HCT116 (cell line): ENCODE measurements around the gene POU5F2.

Source experiments
- EGR1 ChIP-seq: IDR thresholded peaks from 2 replicates; pipeline ENCODE4 v1.6.1; 2012; ENCODE audit warnings: low read depth
- YY1 ChIP-seq: IDR thresholded peaks from 2 replicates; pipeline ENCODE4 v1.6.1; 2011; ENCODE audit warnings: low read length, low read depth, moderate library complexity, mild to moderate bottlenecking; ENCODE audit not compliant: insufficient replicate concordance; ENCODE audit errors: extremely low read depth
- TF ChIP-seq, protein P1 (sequence below), 3 experiments: fragments of 200-600 bp in 1 of 3; sonication (generic) in 1 of 3; IDR thresholded peaks in 2 of 3; conservative IDR thresholded peaks in 1 of 3; 2 replicates each; pipeline ENCODE4 v1.5.1; 2012 to 2017; ENCODE audit warnings: low read depth in 2 of 3, low read length in 2 of 3, antibody characterized with exemption in 1 of 3, borderline replicate concordance in 1 of 3, control low read depth in 1 of 3, mild to moderate bottlenecking in 1 of 3, mixed read lengths in 1 of 3, mixed run types in 1 of 3, moderate library complexity in 1 of 3; ENCODE audit not compliant: insufficient read depth in 1 of 3

DNA sequence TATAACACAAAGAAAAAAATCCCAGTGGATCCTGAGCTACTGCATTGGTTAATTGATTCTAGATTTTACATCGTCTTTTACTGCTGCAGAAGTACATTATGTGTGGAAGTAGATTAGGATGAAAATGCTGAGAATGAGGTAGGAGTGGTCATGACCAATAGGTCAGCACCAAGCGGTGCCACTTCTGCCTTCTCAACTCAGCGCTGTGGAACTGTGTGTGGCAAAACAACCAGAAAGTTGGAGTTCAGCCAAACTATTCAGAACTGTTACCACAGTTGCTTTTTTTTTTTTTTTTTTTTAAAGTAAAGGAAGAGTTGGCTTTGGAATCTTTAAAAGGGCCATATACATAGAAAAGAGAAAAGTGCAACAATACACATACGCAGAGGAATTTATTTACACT is 24.2 kb downstream of the POU5F2 start:
- TF ChIP-seq EGR1 = no peak
- TF ChIP-seq, protein P1, sequence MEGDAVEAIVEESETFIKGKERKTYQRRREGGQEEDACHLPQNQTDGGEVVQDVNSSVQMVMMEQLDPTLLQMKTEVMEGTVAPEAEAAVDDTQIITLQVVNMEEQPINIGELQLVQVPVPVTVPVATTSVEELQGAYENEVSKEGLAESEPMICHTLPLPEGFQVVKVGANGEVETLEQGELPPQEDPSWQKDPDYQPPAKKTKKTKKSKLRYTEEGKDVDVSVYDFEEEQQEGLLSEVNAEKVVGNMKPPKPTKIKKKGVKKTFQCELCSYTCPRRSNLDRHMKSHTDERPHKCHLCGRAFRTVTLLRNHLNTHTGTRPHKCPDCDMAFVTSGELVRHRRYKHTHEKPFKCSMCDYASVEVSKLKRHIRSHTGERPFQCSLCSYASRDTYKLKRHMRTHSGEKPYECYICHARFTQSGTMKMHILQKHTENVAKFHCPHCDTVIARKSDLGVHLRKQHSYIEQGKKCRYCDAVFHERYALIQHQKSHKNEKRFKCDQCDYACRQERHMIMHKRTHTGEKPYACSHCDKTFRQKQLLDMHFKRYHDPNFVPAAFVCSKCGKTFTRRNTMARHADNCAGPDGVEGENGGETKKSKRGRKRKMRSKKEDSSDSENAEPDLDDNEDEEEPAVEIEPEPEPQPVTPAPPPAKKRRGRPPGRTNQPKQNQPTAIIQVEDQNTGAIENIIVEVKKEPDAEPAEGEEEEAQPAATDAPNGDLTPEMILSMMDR (IDR thresholded peaks at IDR 0.05 in 2 of 3, conservative IDR thresholded peaks at IDR 0.05 in 1 of 3; ENCODE audit: borderline replicate concordance in 1 of 3, insufficient read depth in 1 of 3, low read depth in 2 of 3, low read length in 2 of 3) = no peak
- no peak for TF ChIP-seq YY1
